A549 treated with ZK216348 at 1 μM for 4 hours (cell line): Measurements from ENCODE around the gene NKPD1. TPM values are rescaled to one million over a fixed set of nuclear protein-coding genes. Genes with fewer than 3 reads are reported as not detected.

Source experiments
- total RNA-seq: library from RNA; stranded (reverse); fragments of 200-300 nt; extraction: Qiagen RNA extraction; gene quantifications from 5 replicates; pipeline ENCODE4 v1.2.3, GENCODE V29; 2022; ENCODE audit warnings: low read depth

The NKPD1 gene
- total RNA-seq = 0.08 to 0.34 TPM (median 0.32 TPM) in 5 replicates

GRCh38 chr19:45160870-45161737 is at the start of gene NKPD1:
TSS of gene NKPD1 (minus strand) at chr19:45160982. CDS start at chr19:45160150, 832 bp downstream.

GRCh38 chr19:45178262-45179071 is 17.7 kb upstream of the NKPD1 start, which contains the start of gene BLOC1S3:
TSS of gene BLOC1S3 (plus strand) at chr19:45178784. CDS start at chr19:45179297, 513 bp downstream.

GRCh38 chr19:45177817-45178261 is 17.1 kb upstream of the NKPD1 start, which contains the start of gene TRAPPC6A:
TSS of gene TRAPPC6A (minus strand) at chr19:45178237. CDS start at chr19:45178218, 19 bp downstream.

Other genes with a start within 250 kb of the NKPD1 start
- gene APOC1, start 246.4 kb downstream of the NKPD1 start, total RNA-seq = 106 to 124 TPM (median 109 TPM) in 5 replicates
- gene APOC4, start 218.7 kb downstream of the NKPD1 start, total RNA-seq = not detected in 5 replicates
- not detected in 5 replicates for gene APOC2, start 214.9 kb downstream of the NKPD1 start, total RNA-seq
- gene CLPTM1, start 205.6 kb downstream of the NKPD1 start, total RNA-seq = 105 to 202 TPM (median 186 TPM) in 5 replicates
- 21.5 to 47.3 TPM (median 39.4 TPM) in 5 replicates for gene RELB, start 159.5 kb downstream of the NKPD1 start, total RNA-seq
- 53.3 to 78.2 TPM (median 70.7 TPM) in 5 replicates for gene CLASRP, start 121.9 kb downstream of the NKPD1 start, total RNA-seq
- 5.5 to 12.5 TPM (median 11.8 TPM) in 5 replicates for gene ZNF296, start 84.5 kb downstream of the NKPD1 start, total RNA-seq
- 75.9 to 97.8 TPM (median 96.0 TPM) in 5 replicates for gene GEMIN7, start 81.7 kb downstream of the NKPD1 start, total RNA-seq
- 23.1 to 37.0 TPM (median 36.1 TPM) in 5 replicates for gene PPP1R37, start 67.8 kb downstream of the NKPD1 start, total RNA-seq
- gene TRAPPC6A, start 17.3 kb upstream of the NKPD1 start, total RNA-seq = 29.2 to 47.2 TPM (median 38.5 TPM) in 5 replicates
- 13.7 to 22.6 TPM (median 17.2 TPM) in 5 replicates for gene BLOC1S3, start 17.8 kb upstream of the NKPD1 start, total RNA-seq
- 1.0 to 2.0 TPM (median 2.0 TPM) in 5 replicates for gene EXOC3L2, start 84.4 kb upstream of the NKPD1 start, total RNA-seq
- gene MARK4, start 90.3 kb upstream of the NKPD1 start, total RNA-seq = 5.5 to 8.6 TPM (median 7.4 TPM) in 5 replicates
- gene CKM, start 161.9 kb upstream of the NKPD1 start, total RNA-seq = 0.08 TPM in 1 of 5 replicates, not detected in the others
- gene KLC3, start 179.8 kb upstream of the NKPD1 start, total RNA-seq = 0.40 to 1.2 TPM (median 0.79 TPM) in 5 replicates
- gene ERCC2, start 209.6 kb upstream of the NKPD1 start, total RNA-seq = 8.5 to 14.6 TPM (median 12.9 TPM) in 5 replicates
- gene PPP1R13L, start 244.1 kb upstream of the NKPD1 start, total RNA-seq = 28.2 to 49.5 TPM (median 33.1 TPM) in 5 replicates
- 36.5 to 57.4 TPM (median 49.7 TPM) in 5 replicates for gene POLR1G, start 245.7 kb upstream of the NKPD1 start, total RNA-seq